A549 (cell line): Measurements from ENCODE around the gene RXRA.

Experiments
- BHLHE40 ChIP-seq: IDR thresholded peaks from 2 replicates; pipeline ENCODE4 v1.6.1; 2012; ENCODE audit warnings: low read depth, low read length, inconsistent platforms
- CBX8 ChIP-seq: fragments of 200-600 bp; sonication (generic); IDR thresholded peaks from 2 replicates; pipeline ENCODE4 v1.6.1; 2016
- JUN ChIP-seq, 2 experiments: fragments of >200 bp; sonication (Bioruptor Twin); formaldehyde crosslinking; IDR thresholded peaks; 2 replicates in 1 of 2; 3 replicates in 1 of 2; pipeline ENCODE4 v1.6.1; 2016 to 2017
- KDM1A ChIP-seq: fragments of 200-600 bp; sonication (generic); IDR thresholded peaks from 2 replicates; pipeline ENCODE4 v1.6.1; 2016; ENCODE audit warnings: low read depth, mild to moderate bottlenecking
- NFE2L2 ChIP-seq: fragments of 150-350 bp; conservative IDR thresholded peaks from 2 replicates; pipeline ENCODE4 v1.6.1; 2014; ENCODE audit warnings: low read length
- PHF8 ChIP-seq: fragments of 200-600 bp; sonication (generic); IDR thresholded peaks from 2 replicates; pipeline ENCODE4 v1.6.1; 2016; ENCODE audit warnings: low read depth, mild to moderate bottlenecking, antibody characterized with exemption, moderate library complexity, borderline replicate concordance
- POLR2AphosphoS2 ChIP-seq: conservative IDR thresholded peaks from 2 replicates; pipeline ENCODE4 v1.6.1; 2012; ENCODE audit warnings: low read length, improper control_type of control experiment, inconsistent platforms
- RAD21 ChIP-seq, 2 experiments: fragments of >200 bp in 1 of 2; sonication (Bioruptor Twin) in 1 of 2; formaldehyde crosslinking in 1 of 2; IDR thresholded peaks in 1 of 2; conservative IDR thresholded peaks in 1 of 2; 2 replicates in 1 of 2; 3 replicates in 1 of 2; pipeline ENCODE4 v1.6.1; 2012 to 2018; ENCODE audit warnings: inconsistent platforms in 1 of 2
- RNF2 ChIP-seq: fragments of 200-600 bp; sonication (generic); IDR thresholded peaks from 2 replicates; pipeline ENCODE4 v1.6.1; 2016; ENCODE audit warnings: low read depth, mild to moderate bottlenecking, antibody characterized with exemption, moderate library complexity, borderline replicate concordance
- TP53 ChIP-seq: fragments of 250-450 bp; sonication (Bioruptor Pico); IDR thresholded peaks from 2 replicates; pipeline ENCODE4 v1.5.0; 2021; ENCODE audit warnings: mild to moderate bottlenecking, moderate library complexity
- TF ChIP-seq, protein P1 (sequence below): fragments of >200 bp; sonication (Bioruptor Twin); formaldehyde crosslinking; IDR thresholded peaks from 3 replicates; pipeline ENCODE4 v1.5.1; 2016
- TF ChIP-seq, protein P2 (sequence below): IDR thresholded peaks from 2 replicates; pipeline ENCODE4 v1.6.1; 2012

DNA sequence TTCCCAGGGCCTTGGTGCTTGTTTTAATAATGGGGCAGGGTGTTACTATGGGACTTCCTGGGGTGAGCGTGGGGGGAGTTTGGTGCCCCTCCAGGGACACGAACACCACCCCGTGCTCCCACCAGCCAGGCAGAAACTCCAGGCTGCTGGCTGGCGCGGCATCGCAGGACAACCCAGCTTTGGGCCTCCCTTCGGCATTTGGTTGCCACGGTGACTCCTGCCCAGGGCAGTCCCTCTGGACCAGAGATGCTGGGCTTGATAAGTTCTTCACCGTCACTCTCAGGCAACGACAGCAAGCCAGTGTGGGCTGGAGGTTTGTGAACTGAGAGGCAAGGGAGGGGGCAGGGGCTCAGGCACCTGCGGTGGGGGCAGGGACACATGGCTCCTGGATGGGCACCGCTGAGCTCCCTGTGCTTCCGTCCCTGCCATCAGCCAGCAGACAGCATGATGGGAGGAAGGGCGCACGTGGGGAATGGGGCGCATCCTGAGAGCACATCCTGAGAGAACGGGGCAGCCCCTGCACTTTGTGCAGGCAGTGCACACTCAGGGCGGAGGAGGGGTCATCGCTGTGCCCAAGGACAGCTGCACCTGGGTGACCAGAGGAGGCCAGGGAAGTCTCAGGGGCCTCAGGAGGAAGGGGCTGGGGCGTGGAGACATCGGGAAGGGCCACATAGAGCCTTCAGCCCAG lies 116.4 kb downstream of the RXRA start:
- TF ChIP-seq, protein P1, sequence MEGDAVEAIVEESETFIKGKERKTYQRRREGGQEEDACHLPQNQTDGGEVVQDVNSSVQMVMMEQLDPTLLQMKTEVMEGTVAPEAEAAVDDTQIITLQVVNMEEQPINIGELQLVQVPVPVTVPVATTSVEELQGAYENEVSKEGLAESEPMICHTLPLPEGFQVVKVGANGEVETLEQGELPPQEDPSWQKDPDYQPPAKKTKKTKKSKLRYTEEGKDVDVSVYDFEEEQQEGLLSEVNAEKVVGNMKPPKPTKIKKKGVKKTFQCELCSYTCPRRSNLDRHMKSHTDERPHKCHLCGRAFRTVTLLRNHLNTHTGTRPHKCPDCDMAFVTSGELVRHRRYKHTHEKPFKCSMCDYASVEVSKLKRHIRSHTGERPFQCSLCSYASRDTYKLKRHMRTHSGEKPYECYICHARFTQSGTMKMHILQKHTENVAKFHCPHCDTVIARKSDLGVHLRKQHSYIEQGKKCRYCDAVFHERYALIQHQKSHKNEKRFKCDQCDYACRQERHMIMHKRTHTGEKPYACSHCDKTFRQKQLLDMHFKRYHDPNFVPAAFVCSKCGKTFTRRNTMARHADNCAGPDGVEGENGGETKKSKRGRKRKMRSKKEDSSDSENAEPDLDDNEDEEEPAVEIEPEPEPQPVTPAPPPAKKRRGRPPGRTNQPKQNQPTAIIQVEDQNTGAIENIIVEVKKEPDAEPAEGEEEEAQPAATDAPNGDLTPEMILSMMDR, result no peak
- TF ChIP-seq BHLHE40 (no peak), JUN (IDR thresholded peaks at IDR 0.05) (no peak; a peak in 1 of 5 replicates), NFE2L2 (no peak), TP53 (no peak), RAD21 (conservative IDR thresholded peaks at IDR 0.05 in 1 of 2, IDR thresholded peaks at IDR 0.05 in 1 of 2) (no peak), KDM1A (no peak), POLR2AphosphoS2 (no peak), PHF8 (no peak), RNF2 (no peak), CBX8 (no peak)
- TF ChIP-seq, protein P2, sequence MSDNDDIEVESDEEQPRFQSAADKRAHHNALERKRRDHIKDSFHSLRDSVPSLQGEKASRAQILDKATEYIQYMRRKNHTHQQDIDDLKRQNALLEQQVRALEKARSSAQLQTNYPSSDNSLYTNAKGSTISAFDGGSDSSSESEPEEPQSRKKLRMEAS, result no peak
